HG03442 (cell line): ENCODE measurements around the gene NFKBIZ.
A peak's percentile ranks its signal among the peaks of the same experiment; 100 is the strongest.

Source experiments
- ATAC-seq: cut with Tn5 transposase; IDR thresholded peaks from one replicate; pipeline ENCODE4 v1.9.1; 2021; ENCODE audit warnings: mild to moderate bottlenecking, moderate library complexity; ENCODE audit not compliant: unreplicated experiment

Gene NFKBIZ

GRCh38 chr3:101825904-101826445 lies 23.3 kb upstream of the NFKBIZ start:
- ATAC-seq: no peak

- ATAC-seq: peak; percentile 85
Observed at GRCh38 chr3:101827211-101828174, 21.8 kb upstream of the NFKBIZ start.

- no peak for ATAC-seq
Observed at GRCh38 chr3:101828276-101828675, 21.0 kb upstream of the NFKBIZ start.

- ATAC-seq: peak; percentile 54
Observed at GRCh38 chr3:101828691-101829436, 20.4 kb upstream of the NFKBIZ start.

GRCh38 chr3:101829437-101829830 lies 19.9 kb upstream of the NFKBIZ start:
- ATAC-seq: no peak

- no peak for ATAC-seq
Observed at GRCh38 chr3:101829874-101830273, 19.4 kb upstream of the NFKBIZ start.

- no peak for ATAC-seq
Observed at GRCh38 chr3:101833446-101833974, 15.8 kb upstream of the NFKBIZ start.

GRCh38 chr3:101835676-101836075 lies 13.6 kb upstream of the NFKBIZ start:
- ATAC-seq: no peak

- ATAC-seq: no peak
Observed at GRCh38 chr3:101836160-101836559, 13.2 kb upstream of the NFKBIZ start.

- peak; percentile 30 for ATAC-seq
Observed at GRCh38 chr3:101836652-101837598, 12.4 kb upstream of the NFKBIZ start.

GRCh38 chr3:101838691-101839090 lies 10.6 kb upstream of the NFKBIZ start:
- ATAC-seq: no peak

GRCh38 chr3:101840066-101840465 lies 9.2 kb upstream of the NFKBIZ start:
- no peak for ATAC-seq

- ATAC-seq: no peak
Observed at GRCh38 chr3:101842245-101842934, 6.9 kb upstream of the NFKBIZ start.

GRCh38 chr3:101842935-101843330 lies 6.4 kb upstream of the NFKBIZ start:
- no peak for ATAC-seq

- ATAC-seq: no peak
Observed at GRCh38 chr3:101845425-101845824, 3.9 kb upstream of the NFKBIZ start.

GRCh38 chr3:101846709-101847108 lies 2.6 kb upstream of the NFKBIZ start:
- ATAC-seq: no peak

- ATAC-seq: no peak
Observed at GRCh38 chr3:101847328-101847727, 2.0 kb upstream of the NFKBIZ start.

- ATAC-seq: no peak
Observed at GRCh38 chr3:101848326-101848725, 988 bp upstream of the NFKBIZ start.

GRCh38 chr3:101849714-101850245 lies 466 bp downstream of the NFKBIZ start:
- ATAC-seq: peak; percentile 23
